Skeletal muscle satellite cell (primary cell): ENCODE results near the gene DGCR2.
"Not testable (repeated sequence)": the region's sequence is repeated elsewhere in the genome, so short reads cannot be mapped to it uniquely, and the experiment has no call there.

Source experiments
- H3K27me3 ChIP-seq: 2 replicates; pipeline ENCODE4 v1.7.0; 2013; ENCODE audit warnings: low read length; ENCODE audit not compliant: control insufficient read depth, insufficient read depth
- H3K36me3 ChIP-seq: 2 replicates; pipeline ENCODE4 v1.7.0; 2013; ENCODE audit warnings: mild to moderate bottlenecking, control low read depth, low read length; ENCODE audit not compliant: insufficient read depth
- H3K4me1 ChIP-seq: 2 replicates; pipeline ENCODE4 v1.7.0; 2013; ENCODE audit warnings: low read length; ENCODE audit not compliant: control insufficient read depth, insufficient read depth
- H3K4me2 ChIP-seq: 2 replicates; pipeline ENCODE4 v1.7.0; 2013; ENCODE audit warnings: mild to moderate bottlenecking, low read length
- H3K4me3 ChIP-seq: 2 replicates; pipeline ENCODE4 v1.7.0; 2013; ENCODE audit warnings: low read length
- H3K9ac ChIP-seq: 2 replicates; pipeline ENCODE4 v1.7.0; 2013; ENCODE audit warnings: mild to moderate bottlenecking, low read depth, low read length, moderate library complexity
- H3K9me3 ChIP-seq: replicated peaks from 2 replicates; pipeline ENCODE4 v1.7.0; 2013; ENCODE audit warnings: mild to moderate bottlenecking, control low read depth, low read length

Gene DGCR2

DNA sequence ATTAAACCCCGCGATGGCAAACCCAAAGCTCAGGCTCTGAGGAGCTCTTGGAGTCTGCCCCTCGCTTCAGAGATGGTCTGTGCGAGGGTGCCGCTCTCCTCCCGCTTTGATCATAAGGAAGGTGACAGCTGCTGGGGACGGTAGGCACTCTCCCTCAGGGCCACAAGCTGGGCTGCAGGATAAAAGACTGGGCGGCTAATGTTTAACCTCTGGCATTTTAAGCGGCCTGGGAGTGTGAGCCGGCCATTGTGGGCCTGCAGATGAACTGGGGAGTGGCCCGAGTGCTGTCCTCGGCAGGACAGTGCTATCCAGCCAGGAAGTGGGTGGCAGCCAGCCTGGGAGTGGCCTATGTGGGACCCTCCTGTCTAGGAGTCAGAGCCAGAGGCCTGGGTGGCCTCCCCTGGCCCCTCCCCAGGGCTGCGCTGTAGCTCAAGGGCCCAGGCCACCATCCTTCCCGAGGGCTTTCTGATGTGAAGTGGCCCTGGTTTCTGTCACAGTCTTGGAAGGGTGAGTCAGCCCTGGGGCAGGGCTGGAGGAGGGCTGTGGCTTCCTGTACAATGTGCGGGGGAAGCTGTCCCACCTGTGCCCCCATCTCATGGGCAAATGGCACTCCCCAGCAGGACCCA is 127.4 kb downstream of the DGCR2 start:
- H3K9me3 ChIP-seq: no peaks in the 10 kb centered on the region
- H3K36me3 ChIP-seq: no peaks in the 10 kb centered on the region
- peaks cover 53% of the 10 kb centered on the region for H3K27me3 ChIP-seq
- H3K9ac ChIP-seq: no peak overlapping the region
- H3K4me3 ChIP-seq: no peak overlapping the region
- H3K4me2 ChIP-seq: no peak overlapping the region
- H3K4me1 ChIP-seq: no peaks in the 10 kb centered on the region

DNA sequence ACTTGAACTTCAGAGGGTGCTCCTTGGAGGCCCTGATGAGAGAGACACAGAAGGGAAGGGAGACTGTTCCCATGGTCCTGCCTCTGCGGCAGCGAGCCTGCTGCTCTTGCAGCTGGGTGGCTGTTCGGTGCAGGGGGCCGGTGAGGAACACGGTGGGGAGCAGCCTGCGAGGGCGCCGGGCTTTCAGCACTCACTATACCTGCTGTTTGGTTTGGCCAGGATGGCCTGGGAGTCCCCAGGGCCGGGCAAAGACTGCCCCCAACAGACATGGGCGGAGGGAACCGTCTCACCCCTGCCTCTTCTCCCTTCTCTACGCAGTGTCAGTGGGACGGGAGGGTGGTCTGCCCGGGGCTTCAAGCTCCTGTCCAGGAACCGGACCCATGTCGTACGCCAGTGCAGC is 128.2 kb downstream of the DGCR2 start:
- Histone ChIP-seq H3K36me3 (no peaks in the 10 kb centered on the region), H3K4me2 (no peak overlapping the region), H3K4me1 (no peaks in the 10 kb centered on the region), H3K9me3 (no peaks in the 10 kb centered on the region), H3K4me3 (no peak overlapping the region), H3K27me3 (peaks cover 48% of the 10 kb centered on the region), H3K9ac (no peak overlapping the region)

DNA sequence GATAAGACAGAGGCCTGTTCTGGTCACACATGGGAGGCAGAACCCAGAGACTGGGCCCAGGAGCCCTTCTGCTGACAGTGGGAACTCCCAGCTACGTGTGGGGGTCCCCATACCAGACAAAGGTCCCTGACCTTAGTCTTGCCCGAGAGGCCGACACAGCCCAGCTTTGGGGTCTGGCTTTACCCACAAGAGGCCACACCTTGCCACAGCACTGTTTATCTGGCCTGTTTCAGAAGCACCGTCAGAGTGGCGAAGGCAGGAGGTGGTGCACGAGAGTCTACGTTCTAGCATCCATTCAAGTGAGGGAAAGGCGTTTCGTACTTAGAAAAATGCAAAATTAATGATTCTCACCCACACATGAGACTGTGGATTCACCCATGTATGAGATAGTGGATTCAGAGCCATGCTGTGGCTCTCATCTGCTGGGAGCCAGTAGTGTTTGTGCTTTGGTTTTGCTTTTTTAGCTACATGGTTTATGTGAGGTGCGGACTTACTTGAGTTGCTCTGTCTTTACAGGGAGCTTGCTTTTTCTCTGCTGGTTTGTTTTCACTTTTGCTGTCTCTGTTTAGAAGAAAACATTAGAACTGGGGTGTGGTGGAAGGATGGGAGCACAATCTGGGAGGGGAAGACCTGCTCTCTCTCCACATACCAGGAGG is 129.5 kb downstream of the DGCR2 start:
- H3K9me3 ChIP-seq: no peaks in the 10 kb centered on the region
- H3K4me2 ChIP-seq: no peak overlapping the region
- no peaks in the 10 kb centered on the region for H3K36me3 ChIP-seq
- no peak overlapping the region for H3K4me3 ChIP-seq
- no peak overlapping the region for H3K9ac ChIP-seq
- H3K27me3 ChIP-seq: peaks cover 44% of the 10 kb centered on the region
- H3K4me1 ChIP-seq: no peaks in the 10 kb centered on the region

DNA sequence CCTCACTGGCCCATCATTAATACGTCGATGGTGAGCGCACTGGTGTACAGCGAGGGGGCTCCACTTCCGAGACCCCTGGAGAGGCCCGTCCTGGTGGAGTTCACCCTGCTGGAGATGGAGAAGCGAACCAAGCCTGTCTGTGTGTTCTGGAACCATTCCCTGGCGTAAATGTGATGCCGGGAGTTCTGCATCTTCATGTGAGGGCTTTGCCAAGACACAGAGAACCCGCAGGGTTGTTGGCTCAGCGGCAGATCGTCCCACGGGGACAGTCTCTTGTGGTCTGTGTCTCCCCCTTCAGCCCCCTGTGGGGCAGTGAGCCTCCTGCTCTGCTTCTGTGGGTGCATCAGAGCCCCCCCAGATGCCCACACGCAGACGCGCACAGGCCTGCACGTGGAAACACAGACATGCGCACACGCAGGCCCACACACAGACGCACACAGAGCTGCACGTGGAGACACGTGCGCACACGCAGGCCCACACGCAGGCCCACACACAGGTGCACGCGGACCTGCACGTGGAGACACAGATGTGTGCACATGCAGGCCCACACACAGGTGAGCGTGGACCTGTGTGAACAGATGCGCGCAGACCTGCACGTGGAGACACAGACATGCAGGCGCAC is 130.3 kb downstream of the DGCR2 start:
- Histone ChIP-seq H3K9me3 (no peaks in the 10 kb centered on the region), H3K27me3 (peaks cover 38% of the 10 kb centered on the region), H3K9ac (no peak overlapping the region)

DNA sequence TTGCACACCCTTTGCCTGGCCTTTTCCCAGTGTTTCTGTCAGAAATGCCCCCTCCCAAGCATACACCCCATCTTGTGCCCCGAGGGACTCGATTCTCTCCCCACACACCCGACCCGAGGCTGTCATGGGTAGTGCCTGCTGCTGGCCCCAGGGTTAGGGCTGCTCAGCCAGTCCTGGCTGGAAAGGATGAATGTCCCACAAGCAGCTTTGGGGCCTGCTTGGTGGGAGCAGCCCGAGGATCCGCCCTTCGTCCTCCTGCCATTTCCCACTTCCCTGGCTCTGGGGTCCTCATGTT is 131.1 kb downstream of the DGCR2 start:
- Histone ChIP-seq H3K36me3 (no peaks in the 10 kb centered on the region), H3K4me2 (no peak overlapping the region), H3K4me1 (no peaks in the 10 kb centered on the region), H3K27me3 (peaks cover 32% of the 10 kb centered on the region), H3K9me3 (no peaks in the 10 kb centered on the region), H3K9ac (no peak overlapping the region), H3K4me3 (no peak overlapping the region)

More for the DNA sequence above, 130.3 kb downstream of the DGCR2 start:
- Histone ChIP-seq H3K4me3 (no peak overlapping the region), H3K4me2 (no peak overlapping the region), H3K4me1 (no peaks in the 10 kb centered on the region), H3K36me3 (no peaks in the 10 kb centered on the region)

DNA sequence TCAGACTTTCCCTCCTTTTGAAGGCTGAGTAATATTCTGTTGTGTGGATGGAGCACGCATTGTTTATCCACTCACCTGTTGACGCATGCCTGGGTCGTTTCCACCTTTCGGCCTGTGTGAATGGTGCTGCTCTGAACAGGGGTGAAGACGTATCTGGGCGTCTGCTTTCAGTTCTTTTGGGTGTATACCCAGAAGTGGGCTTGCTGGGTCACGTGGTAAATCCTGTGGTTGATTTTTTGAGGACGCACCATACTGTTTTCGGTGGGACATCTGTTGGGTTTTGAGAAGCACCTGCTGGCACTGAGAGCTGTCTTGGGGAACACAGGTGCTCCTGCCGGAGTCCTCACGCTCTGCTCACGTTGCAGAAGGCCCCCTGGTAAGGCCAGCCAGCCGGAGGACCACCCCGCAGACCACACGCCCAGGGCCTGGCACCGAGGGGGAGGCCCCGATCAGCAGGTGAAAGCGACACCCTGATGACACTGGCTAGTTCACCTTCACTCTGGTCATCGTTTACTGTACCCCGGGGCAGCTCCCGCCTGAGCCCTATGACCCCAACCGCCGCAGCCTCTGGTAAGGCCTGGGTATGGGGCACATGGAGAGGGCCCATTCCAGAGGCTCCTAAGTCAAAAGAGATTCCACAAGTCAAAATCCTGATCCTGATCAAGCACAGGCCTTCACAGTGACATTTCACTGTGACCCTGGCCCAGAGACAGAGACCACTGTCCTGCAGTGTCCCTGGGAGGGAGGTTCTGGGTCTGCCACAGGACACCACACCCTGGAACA is 131.7 kb downstream of the DGCR2 start:
- H3K4me2 ChIP-seq: no peak overlapping the region
- H3K9ac ChIP-seq: no peak overlapping the region
- no peaks in the 10 kb centered on the region for H3K4me1 ChIP-seq
- H3K27me3 ChIP-seq: peaks cover 27% of the 10 kb centered on the region
- H3K36me3 ChIP-seq: no peaks in the 10 kb centered on the region
- no peak overlapping the region for H3K4me3 ChIP-seq
- H3K9me3 ChIP-seq: no peaks in the 10 kb centered on the region

DNA sequence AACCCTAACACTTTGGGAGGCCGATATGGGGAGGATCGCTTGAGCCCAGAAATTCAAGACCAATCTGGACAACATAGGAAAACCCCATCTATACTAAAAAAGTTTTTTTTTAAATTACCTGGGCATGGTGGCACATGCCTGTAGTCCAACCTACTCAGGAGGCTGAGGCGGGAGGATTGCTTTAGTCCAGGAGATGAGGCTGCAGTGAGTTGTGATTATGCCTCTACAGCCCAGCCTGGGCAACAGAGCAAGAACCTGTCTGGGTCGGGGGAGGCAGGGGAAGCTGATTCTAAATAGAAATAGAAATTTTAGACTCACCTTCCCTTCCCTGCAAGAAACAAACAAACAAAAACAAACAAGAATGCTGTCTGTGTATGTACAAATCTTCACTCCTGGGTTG is 133.3 kb downstream of the DGCR2 start:
- H3K4me2 ChIP-seq: no peak overlapping the region
- no peaks in the 10 kb centered on the region for H3K9me3 ChIP-seq
- H3K4me1 ChIP-seq: no peaks in the 10 kb centered on the region
- H3K4me3 ChIP-seq: no peak overlapping the region
- peaks cover 23% of the 10 kb centered on the region for H3K27me3 ChIP-seq
- H3K36me3 ChIP-seq: no peaks in the 10 kb centered on the region
- H3K9ac ChIP-seq: no peak overlapping the region

DNA sequence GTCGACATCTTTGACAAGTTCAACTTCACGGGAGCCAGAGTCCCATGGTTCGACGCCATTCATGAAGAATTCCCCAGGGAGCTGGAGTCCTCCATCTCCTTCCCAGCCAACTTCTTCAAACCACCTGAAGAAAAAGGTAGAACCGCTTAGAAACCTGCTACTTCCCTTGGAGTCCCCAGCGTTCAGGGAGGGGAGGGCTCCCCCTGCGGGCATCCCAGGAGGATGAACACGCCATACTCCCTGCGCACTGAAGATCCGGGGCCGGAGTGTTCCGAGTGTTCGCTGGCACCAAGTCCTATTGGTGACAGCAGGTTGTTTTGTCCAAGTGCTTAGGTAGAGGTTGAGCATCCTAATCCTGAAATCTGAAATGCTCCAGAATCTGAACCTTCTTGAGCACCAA is 134.4 kb downstream of the DGCR2 start:
- Histone ChIP-seq H3K36me3 (no peaks in the 10 kb centered on the region), H3K4me2 (no peak overlapping the region), H3K4me3 (no peak overlapping the region), H3K9ac (no peak overlapping the region), H3K4me1 (no peaks in the 10 kb centered on the region), H3K27me3 (peaks cover 12% of the 10 kb centered on the region), H3K9me3 (no peaks in the 10 kb centered on the region)

DNA sequence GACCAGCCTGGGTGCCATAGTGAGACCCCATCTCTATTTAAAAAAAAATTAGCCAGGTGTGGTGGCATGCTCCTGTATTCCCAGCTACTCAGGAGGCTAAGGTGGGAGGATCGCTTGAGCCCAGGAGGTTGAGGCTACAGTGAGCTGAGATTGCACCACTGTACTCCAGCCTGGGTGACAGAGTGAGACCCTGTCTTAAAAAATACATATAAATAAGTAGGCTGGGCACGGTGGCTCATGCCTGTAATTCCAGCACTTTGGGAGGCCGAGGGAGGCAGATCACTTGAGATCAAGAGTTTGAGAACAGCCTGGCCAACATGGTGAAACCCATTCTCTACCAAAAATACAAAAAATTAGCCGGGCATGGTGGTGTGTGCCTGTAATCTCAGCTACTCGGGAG is 135.1 kb downstream of the DGCR2 start:
- not testable (repeated sequence) for H3K36me3 ChIP-seq, H3K4me2 ChIP-seq, H3K27me3 ChIP-seq, H3K4me3 ChIP-seq, H3K9ac ChIP-seq, H3K9me3 ChIP-seq, H3K4me1 ChIP-seq
